Activated CD4-positive, alpha-beta T cell treated with anti-CD3 and anti-CD28 coated beads, Interleukin-10, Interleukin-2, amounts not matched to agents 100 ng/mL and 50 ng/mL, durations not matched to agents 16 hours and 8 hours (primary cell): ENCODE results near the gene ELAVL1.
A peak's percentile ranks its signal among the peaks of the same experiment; 100 is the strongest.
"Not testable (repeated sequence)": the region's sequence is repeated elsewhere in the genome, so short reads cannot be mapped to it uniquely, and the experiment has no call there.

Source experiments
- DNase-seq: peaks from one replicate; pipeline ENCODE4 v3.0.0-alpha.2; 2020

The ELAVL1 gene

DNA sequence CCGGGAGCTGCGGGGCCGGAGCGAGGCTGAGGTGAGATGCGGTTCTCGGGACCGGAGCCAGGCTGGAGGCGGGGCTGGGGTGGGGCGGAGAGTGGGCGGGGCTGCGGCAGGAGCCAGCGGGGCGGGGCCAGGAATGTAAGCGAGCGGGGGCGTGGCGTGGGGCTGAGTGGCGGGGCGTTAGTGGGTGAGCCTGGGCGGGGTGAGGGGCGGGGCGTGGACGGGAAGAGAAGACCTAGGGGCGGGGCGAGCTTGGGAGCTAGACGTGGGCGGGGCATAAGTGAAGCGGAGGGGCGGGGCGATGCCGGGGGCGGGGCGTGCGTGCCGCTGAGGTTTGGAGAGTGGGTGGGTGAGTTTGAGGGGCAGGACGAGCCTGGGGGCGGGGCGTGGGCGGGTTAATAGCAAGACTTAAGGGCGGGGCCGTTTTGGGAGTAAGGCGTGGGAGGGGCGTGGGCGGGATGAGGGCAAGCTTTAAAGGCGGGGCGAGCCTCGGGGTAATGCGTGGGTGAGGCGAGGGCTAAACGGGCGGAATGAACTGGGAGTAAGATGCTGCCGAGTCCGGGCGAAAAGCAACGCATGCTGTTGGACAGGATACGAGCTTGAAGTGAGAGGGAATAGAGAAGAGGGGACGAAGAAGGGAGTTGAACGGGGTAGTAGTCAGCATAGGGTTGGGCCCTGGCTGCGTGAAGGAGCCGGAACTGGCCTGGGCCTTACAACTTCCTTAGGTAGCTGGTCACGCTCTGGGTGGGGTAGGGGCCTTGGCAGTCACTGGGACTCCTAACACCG lies 84.7 kb downstream of the ELAVL1 start:
- peak; percentile 98 for DNase-seq

DNA sequence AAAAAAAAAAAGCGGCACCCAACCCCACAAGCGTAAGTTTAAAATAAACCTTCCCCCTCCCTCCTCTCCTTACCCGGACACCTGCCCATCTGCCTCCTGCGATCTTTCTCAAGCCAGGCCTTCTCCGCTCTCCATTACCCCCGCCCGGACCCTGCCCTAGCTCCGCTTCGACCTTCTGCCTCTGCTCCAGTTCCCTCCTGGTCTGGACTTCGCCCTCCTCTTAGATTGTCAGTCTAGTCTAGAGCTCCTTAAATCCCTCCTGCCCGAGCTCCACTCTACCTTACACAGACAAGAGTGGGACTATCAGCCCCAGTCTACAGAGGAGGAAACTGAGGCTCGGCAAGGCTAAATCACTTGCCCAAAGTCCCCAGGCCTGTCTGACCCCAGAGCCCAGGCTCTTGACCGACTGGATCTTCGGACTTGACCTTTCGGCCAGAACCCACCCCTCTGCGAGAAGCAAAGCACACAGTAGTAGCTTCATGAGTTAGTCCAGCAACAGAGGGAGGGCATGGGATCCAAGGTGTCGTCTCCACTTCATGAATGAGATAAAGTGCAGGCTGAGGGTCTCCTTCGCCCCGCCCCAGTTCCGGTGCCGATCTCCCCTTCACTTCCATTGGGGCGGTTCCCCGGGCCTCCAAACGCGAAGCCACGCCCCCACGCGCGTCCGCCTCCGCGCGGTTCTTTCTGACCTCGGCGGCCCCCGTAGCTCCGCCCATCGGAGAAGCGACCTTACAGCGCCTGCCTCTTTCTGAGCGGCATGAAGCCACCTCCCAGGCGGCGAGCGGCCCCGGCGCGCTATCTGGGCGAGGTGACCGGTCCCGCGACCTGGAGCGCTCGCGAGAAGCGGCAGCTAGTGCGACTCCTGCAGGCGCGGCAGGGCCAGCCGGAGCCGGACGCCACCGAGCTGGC lies 85.6 kb downstream of the ELAVL1 start, which contains the start of gene SNAPC2:
Gene SNAPC2, plus strand, starts transcription at position 729 of the 909 bp plus-strand sequence. Its CDS starts 29 bp downstream, at position 758.
- DNase-seq: peak; percentile 97

DNA sequence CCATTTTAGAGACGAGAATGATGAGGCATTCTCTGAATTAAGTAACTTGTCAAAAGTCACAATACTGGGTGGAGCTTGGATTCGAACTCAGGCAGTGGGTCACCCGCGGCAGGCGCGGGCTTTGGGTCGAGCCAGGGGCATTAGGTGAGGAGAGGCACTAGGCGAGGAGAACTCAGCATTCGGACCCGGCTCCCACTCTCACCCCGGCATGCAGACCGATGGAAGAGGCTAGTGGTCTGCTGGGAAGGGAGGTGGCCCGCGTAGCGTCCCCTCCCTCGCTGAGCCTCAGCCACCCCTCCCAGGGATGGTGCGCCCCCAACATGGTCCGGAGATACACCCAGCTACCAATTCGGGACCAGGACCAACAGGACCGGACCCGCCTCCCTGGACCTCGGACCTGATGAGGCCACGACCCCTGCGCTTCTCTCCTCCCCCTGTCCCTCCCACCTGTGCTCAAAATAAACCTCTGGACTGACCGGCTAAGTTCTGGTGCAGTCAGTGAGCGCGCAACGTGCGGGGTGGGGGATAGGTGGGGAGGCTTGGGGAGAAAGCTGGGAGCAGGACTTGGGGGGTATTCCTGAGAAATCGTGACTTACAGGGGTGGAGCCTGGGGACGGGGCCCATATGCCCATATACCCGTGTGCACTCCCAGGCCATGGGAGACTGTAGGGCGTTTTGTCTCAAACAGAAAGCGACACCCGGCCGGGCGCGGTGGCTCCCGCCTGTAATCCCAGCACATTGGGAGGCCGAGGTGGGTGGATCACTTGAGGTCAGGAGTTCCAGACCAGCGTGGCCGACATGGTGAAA lies 86.6 kb downstream of the ELAVL1 start:
- no peak for DNase-seq

DNA sequence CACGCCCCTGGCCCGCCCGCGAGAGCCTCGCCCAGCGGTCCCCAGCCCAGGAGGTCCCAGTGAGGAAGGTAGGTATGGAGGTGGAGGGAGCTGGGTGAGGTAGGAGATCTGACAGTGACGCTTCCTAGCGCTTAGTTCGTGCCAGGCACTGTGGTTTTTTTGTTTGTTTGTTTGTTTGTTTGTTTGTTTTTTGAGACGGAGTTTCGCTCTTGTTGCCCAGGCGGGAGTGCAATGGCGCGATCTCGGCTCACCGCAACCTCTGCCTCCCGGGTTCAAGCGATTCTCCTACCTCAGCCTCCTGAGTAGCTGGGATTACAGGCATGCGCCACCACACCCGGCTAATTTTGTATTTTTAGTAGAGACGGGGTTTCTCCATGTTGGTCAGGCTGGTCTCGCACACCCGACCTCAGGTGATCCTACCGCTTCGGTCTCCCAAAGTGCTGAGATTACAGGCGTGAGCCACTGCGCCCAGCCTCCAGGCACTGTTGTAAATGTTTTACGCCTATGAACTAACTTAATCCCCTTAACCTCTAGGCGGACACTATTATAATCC lies 87.3 kb downstream of the ELAVL1 start:
- not testable (repeated sequence) for DNase-seq

DNA sequence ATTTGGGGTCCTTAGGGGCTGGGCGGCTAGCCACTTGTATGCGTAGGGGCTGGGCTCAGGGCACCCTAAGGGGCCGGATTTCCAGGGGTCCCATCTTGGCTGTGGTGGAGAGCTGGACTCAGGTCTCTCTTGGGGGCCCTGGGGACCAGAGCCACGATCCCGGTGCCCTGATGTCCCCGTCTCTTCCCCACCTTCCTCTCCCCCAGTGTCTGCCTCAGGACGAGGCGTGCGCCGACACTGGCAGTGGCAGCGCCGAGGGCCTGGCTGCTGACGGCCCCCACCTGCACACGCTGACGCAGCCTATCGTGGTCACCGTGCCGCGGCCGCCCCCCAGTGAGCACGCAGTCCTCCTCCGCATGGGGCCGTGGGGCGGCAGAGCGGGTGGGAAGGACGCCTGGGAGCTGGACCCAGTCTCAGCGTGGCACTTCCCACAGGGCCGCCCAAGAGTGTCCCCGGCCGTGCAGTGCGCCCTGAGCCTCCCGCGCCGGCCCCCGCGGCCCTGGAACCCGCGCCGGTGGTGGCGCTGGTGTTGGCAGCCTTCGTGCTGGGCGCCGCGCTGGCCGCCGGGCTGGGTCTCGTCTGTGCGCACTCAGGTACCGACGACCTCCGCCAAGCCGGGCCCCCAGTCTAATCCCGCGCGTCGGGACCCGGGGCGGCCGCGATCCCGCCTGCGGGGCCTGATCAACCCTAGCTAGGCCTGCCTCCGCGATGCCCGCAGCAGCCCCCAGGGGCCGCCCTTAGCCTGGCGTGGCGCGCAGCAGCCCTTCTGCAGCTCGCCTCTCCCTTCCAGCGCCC lies 88.0 kb downstream of the ELAVL1 start:
- peak; percentile 69 for DNase-seq

DNA sequence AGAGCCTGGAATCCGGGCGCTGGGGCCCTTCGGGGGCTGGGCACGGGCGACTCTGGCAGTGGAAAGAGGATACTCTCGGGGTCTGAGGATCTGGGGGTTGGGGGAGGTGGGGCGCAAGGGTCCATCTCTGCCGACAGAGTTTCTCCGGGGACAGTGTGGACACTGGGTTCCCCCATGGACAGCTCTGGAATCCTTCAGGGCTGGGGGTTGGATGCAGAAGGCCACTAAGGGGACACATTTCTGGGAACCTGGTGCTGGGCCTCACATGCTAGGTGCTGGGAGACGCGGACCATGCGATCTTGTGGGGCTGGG lies 88.5 kb downstream of the ELAVL1 start:
- no peak for DNase-seq

DNA sequence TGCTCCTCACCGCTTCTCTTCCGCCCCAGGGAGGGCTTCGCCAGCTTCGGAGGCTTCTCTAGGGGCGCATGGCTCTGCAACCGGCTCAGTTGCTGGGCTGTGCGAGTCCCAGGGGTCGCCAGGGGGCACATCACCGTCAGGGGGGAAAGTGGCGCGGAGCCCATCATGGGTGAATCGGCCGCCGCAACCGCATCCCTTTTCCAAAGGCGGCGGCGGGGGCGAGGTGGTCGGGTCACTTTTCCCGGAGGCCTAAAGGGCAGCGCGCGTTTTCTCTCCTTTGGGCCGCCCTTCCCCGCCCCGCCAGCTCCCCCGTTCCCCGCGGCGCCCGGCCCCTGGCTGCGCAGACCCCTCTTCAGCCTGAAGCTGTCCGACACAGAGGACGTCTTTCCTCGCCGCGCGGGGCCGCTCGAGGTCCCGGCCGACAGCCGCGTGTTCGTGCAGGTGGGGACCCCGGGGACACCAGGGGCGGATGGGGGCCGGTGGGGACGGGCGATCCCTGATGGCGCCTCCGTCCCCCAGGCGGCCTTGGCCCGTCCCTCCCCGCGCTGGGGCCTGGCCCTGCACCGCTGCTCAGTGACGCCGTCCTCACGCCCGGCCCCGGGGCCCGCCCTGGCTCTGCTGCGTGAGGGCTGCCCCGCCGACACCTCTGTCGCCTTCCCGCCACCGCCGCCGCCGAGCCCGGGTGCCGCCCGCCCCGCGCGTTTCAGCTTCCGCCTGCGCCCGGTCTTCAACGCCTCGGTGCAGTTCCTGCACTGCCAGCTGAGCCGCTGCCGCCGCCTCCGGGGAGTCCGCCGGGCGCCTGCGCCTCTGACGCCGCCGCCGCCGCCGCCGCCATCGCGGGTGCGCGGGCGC lies 89.1 kb downstream of the ELAVL1 start:
- peak; percentile 60 for DNase-seq

DNA sequence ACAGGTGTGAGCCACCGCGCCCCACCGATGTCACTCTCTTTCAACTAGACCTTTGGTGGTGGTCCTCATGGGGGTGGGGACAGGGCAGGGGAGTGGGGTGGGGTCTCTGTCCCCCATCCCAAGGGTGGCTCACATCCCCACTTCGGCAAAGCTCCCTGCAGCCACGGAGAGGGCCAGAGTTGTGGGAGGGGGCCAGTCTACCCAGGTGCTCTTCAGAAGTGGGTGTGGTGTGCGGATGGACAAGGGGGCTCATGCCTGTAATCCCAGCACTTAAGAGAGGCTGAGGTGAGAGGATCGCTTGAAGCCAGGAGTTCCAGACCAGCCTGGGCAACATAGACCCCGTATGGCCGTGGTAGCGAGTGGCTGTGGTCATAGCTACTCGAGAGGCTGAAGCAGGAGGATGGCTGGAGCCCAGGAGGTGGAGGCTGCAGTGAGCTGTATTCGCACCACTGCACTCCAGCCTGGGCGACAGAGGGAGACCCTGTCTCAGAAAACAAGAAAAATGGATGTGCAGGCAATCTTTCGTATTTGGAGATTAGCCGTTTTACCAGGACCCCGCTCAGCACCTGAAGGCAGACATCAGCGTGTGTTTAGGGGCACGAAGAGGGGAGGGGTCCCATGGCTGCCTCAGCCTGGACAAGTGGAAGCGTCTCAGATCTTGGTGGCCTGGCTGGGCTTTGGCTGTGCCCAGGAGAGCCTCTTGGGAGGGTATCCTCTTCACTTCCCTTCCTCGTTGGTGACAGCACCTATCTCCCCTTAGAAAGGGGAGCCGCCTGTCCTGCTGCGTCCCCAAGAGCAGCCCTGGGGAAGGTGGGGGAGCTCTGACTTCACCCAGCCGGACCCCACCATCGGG lies 90.0 kb downstream of the ELAVL1 start:
- DNase-seq: no peak

DNA sequence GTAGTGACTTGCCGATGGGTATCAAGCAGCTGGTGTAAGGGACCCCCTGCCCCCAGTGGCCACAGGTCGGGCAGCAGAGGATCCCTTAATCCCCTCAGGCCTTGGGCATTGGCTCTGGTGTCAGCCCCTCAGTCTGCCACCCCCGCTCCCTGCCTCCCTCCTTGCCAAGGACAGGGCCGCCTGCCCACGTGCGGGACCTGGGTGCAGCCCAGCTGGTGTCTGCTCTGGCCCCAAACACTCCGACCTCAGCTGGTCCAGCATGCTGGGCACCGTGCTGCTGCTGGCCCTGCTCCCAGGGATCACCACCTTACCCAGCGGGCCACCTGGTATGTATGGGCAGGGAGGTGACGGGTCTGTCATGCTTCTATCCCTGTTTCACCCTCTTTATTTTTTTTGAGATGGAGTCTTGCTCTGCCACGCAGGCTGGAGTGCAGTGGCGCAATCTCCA lies 90.8 kb downstream of the ELAVL1 start, which contains the start of gene TGFBR3L:
Gene TGFBR3L, plus strand, starts transcription at position 233 of the 448 bp plus-strand sequence.
- no peak for DNase-seq

DNA sequence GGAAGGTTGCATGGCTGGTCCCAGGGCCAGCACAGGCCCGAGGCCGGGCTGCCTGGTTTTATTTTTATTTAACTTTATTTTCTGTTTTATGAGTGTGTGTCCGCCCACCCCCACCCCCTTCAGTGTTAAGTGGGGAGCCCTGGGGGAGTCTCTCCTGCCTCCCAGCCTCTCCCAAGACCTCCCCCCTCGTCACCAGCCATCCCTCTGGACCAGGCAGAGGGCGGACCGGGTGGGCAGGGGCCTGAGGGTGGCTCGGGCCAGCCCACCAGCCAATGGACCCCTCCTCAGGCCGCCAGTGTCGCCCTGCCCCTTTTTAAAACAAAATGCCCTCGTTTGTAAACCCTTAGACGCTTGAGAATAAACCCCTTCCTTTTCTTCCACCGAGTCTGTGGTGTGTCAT lies 91.3 kb downstream of the ELAVL1 start:
- DNase-seq: no peak

DNA sequence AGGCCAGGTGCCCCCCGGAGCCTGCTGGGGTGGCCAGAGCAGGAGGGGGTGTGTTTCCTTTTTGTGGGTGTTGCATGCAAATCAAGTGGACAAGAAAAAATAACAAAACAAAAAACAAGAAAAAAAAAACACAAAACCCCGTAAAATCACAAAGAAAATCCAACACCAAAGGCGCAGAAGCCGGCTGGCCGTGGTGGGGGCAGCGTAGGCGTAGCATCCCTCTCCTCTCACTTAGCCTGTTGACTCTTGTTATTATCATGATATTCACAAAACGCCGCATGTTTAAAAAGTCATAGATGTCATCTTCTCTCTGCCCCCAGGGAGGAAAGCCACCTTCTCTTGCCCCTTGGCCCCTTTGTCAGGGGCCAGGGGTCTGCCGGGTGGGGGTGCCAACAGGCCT lies 91.8 kb downstream of the ELAVL1 start:
- DNase-seq: no peak

DNA sequence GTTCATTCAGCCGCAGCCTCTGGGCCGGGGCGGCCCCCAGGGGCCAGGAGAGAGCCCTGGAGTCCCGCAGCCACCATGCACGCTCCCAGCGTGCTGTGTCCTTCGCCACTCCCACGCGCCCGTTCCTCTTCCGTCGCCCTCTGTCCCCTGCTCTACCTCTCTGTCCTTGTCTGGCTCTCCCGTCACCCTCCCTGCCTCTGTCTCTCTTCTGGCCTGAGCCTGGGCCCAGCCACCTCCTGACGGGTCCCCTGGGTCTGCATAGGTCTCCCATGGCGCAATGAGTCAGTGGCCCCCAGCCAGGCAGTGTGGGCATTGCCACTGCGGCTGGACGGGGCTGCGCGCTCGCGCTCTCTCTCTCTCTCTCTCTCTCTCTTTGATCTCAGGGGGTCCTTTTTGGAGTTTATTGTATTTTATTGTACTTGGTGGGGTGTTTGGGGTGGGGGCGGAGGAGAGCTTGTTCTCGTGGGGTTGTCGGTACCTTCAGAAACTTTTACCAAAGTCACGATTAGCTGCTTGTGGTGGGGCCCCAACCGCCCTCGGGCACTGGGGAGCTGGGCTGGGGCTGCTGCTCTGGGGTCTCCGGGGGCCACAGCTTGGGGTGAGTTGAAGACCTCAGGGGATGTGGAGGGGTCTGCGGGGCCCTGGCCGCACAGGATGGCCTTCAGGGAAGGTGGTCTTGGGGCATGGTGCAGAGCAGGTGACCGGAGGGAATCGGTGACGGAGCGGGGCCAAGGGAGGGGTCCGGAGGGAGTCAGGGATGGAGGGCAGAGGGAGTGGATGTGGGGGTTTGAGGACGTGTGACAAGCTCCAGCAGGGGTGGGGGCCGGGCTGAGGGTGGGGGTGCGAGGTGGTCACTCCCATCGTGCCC lies 92.5 kb downstream of the ELAVL1 start:
- DNase-seq: no peak

DNA sequence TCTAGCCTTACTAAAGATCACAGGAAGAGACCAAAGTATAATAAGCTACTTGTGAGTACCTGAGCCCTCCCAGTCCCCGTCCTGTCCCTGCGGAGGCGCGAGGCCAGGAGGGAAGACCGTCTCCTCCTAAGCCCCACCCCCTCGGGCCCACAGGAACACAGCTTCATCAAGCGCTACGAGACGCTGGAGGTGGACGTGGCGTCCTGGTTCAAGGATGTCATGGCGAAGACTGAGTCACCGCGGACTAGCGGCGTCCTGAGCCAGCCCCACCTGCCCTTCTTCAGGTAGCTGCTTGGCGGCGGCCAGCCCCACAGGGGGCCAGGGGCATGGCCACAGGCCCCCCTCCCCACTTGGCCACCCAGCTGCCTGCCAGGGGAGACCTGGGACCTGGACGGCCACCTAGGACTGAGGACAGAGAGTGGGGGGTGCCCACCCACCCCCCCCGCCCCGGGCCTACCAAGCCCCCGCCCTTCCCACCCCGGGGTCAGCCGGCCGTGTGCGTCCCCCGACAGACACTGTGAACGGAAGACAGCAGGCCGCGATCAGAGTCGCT lies 93.2 kb downstream of the ELAVL1 start:
- DNase-seq: no peak

DNA sequence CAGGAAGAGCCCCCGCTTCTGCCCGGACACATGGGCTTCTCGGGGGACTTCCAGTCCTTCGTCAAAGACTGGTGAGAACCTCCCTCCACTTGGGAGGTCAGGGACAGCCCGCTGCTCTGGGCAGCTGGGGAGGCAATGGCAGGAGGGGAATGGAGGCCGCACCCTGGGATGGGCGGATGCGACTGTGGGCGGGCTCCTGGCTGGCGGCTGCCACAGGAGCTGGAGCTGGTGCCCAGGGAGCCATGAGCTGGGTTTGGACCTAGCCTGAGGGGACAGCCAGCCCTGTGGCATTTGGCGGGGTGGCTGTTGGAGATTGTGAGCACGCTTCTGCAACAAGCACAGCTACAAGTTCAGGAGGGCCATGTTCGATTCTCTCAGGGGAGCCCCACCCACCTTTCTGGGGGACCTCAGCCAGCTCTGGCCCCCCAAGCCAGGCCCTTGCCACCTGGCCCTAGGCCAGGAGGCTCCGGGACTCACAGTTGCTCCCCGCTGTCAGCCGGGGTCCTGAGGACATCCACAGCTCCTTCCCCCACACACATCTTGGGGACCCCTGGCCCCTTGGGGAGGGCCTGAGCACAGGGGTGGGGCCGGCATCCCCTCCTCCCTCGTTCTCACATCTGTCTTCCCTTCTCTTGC lies 93.8 kb downstream of the ELAVL1 start:
- DNase-seq: no peak

DNA sequence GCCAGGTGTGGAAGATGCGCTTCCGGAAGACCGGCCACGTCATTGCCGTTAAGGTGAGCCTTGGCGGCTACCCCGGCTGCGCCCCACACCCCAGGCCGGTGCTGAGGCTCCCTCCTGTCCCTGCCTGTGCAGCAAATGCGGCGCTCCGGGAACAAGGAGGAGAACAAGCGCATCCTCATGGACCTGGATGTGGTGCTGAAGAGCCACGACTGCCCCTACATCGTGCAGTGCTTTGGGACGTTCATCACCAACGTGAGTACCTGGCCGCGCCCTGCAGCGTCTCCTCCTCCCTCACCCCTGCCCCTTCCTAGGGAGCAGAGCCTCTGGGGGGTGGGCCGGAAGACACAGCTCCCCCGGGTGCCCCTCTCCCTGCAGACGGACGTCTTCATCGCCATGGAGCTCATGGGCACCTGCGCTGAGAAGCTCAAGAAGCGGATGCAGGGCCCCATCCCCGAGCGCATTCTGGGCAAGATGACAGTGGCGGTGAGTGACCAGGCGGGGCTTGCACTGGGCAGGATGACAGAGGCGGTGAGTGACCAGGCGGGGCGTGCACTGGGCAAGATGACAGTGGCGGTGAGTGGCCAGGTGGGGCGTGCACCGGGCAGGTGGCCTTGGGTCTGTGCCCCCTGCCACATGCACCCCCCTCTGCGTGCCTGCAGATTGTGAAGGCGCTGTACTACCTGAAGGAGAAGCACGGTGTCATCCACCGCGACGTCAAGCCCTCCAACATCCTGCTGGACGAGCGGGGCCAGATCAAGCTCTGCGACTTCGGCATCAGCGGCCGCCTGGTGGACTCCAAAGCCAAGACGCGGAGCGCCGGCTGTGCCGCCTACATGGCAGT lies 94.9 kb downstream of the ELAVL1 start:
- no peak for DNase-seq

DNA sequence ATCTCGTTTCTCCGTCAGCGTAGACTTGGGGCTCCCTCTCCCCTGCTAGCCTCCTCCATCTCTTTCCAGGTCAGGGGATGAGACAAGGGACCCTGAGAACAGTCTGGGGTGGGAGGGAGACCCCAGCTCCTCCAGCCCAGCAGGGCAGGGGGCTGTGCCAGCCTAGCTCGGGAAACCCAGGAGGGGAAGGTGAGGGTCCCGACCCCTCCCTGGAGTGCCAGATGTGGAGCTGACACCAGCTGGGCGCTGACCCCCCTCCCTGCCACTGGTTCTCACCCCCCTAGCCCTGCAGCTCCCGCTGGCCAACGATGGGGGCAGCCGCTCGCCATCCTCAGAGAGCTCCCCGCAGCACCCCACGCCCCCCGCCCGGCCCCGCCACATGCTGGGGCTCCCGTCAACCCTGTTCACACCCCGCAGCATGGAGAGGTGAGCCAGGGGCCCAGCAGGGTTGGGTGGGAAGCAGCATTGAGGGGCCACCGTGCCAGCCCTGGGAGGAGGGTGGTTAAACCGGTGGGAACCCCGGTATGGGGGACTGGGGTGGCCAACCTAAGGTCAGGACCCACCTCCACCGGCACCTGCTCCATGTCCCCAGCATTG lies 95.9 kb downstream of the ELAVL1 start:
- no peak for DNase-seq
